D721Med (cell line): ENCODE results near the gene RAMAC.

Experiments
- DNase-seq: peaks from one replicate; pipeline ENCODE4 v3.0.0; 2011; ENCODE audit warnings: low spot score; ENCODE audit not compliant: insufficient read length
- FAIRE-seq: peaks from 2 replicates; lab custom pipeline; 2011; peaks lifted over from hg19 to GRCh38; lab: Jason Lieb, UNC
- TF ChIP-seq, protein P1 (sequence below): IDR thresholded peaks from 2 replicates; pipeline ENCODE4 v1.5.1; 2012; ENCODE audit warnings: mild to moderate bottlenecking, control low read depth; ENCODE audit not compliant: insufficient read depth; ENCODE audit errors: missing control alignments

The RAMAC gene

GRCh38 chr15:83036253-83036652, 50.2 kb downstream of the RAMAC start:
- DNase-seq, result no peak
- TF ChIP-seq, protein P1, sequence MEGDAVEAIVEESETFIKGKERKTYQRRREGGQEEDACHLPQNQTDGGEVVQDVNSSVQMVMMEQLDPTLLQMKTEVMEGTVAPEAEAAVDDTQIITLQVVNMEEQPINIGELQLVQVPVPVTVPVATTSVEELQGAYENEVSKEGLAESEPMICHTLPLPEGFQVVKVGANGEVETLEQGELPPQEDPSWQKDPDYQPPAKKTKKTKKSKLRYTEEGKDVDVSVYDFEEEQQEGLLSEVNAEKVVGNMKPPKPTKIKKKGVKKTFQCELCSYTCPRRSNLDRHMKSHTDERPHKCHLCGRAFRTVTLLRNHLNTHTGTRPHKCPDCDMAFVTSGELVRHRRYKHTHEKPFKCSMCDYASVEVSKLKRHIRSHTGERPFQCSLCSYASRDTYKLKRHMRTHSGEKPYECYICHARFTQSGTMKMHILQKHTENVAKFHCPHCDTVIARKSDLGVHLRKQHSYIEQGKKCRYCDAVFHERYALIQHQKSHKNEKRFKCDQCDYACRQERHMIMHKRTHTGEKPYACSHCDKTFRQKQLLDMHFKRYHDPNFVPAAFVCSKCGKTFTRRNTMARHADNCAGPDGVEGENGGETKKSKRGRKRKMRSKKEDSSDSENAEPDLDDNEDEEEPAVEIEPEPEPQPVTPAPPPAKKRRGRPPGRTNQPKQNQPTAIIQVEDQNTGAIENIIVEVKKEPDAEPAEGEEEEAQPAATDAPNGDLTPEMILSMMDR, result no peak
- FAIRE-seq, result no peak

GRCh38 chr15:83039206-83039605, 53.2 kb downstream of the RAMAC start:
- no peak for FAIRE-seq
- TF ChIP-seq, protein P1, result no peak

More at GRCh38 chr15:83039206-83039605, 53.2 kb downstream of the RAMAC start:
- no peak for DNase-seq
